GM19043 (cell line): ENCODE results near the gene PXDN.
"Not testable (repeated sequence)": the region's sequence is repeated elsewhere in the genome, so short reads cannot be mapped to it uniquely, and the experiment has no call there.

Experiments used
- ATAC-seq: cut with Tn5 transposase; IDR thresholded peaks from one replicate; pipeline ENCODE4 v1.9.1; 2021; ENCODE audit warnings: low read depth; ENCODE audit not compliant: unreplicated experiment

PXDN gene

GRCh38 chr2:1688859-1689258, 55.5 kb downstream of the PXDN start:
- ATAC-seq = no peak

DNA sequence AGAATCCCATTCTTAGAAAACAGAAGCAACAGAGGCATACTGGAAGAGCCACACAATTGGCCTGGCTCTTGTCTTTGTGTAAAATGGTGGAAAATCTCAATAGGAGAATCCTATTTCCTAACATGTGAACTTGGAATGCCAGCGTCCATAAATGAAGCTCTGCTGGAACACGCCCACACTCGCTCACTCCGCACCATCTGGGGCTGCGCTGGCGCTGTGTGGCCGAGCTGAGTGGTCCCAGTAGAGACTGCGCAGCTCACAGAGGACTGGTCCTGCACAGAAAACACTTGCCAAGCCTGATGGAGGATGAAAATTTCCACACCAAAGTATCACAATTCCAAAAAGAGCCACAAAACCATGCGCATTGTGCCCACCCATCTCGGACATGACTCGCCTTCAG, 56.2 kb downstream of the PXDN start:
- no peak for ATAC-seq

GRCh38 chr2:1687254-1687653, 57.1 kb downstream of the PXDN start:
- no peak for ATAC-seq

DNA sequence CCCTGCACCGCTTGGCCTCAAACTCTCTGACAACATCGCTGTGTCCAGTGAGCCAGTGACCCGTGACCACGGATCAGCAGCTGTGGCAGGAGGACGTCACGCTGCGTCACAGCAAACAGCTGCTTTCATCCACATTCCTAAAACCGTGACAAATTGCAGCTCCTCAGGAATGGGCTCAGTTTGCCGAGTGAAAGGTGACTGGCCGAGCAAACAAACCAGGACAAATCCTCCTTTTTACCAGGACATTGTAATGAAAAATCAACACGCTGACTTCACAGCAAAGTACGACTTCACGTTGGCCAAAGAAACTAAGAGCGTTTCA, 57.6 kb downstream of the PXDN start:
- ATAC-seq = no peak

GRCh38 chr2:1685957-1686783, 58.1 kb downstream of the PXDN start:
- ATAC-seq = no peak

- no peak for ATAC-seq
Observed at GRCh38 chr2:1685078-1685956, 59.0 kb downstream of the PXDN start.

GRCh38 chr2:1683297-1683696, 61.0 kb downstream of the PXDN start:
- ATAC-seq = no peak

- no peak for ATAC-seq
Observed at GRCh38 chr2:1682181-1682440, 62.2 kb downstream of the PXDN start.

DNA sequence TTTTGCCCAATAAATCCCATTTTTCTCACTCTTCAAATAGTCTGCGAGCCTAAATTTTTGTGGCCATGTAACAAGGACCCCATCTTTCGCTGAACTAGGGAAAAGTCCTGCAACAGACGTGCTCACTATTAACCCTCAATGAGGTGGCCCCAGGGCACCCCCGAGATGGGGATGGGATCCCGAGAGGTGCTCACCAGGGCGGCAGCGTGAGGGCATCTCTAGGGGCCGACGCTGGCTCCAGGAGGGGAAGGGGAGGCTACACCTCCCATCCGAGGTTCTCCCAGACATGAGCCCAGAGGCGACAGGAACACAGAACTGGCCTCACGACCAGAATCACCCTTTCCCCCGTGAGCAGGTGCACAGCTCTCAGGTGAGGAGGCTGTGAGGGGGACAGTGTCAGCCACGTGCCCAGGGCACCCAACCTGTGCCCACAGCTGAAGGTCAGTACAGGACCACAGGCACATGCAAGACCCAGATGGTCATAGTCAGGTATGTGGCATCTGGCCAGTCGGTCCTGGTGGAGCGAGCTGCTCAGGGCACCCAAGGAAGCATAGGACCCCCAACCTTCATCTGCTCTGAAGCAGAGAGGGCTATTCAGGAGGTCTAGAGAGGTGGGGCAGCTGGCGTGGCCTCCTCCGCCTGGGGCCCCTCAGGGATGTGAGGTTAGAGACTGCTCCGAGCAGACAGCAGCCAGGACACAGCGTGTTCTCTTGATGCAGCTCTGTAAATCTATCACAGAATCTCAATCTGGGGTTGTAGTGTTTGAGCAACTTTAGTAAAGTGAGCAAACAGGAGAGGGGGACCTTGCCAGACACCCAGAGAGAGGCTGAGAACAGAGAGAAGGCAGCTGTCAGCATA, 62.8 kb downstream of the PXDN start:
- no peak for ATAC-seq

DNA sequence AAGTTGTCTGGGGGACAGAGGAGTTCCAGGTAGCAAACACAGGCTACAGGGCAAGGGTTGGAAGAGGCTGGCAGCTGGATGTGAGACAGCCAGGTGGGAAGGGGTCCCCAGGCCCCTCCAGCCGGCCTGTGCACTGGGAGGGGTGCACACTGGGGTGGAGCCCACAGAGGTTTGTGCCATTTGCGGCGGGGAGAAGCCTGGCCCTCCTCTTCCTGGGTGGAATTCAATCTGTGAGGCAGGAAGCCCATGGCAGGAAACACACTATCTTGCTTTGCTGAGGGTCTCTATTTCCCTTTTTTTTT, 63.3 kb downstream of the PXDN start:
- no peak for ATAC-seq

GRCh38 chr2:1680222-1681016, 63.9 kb downstream of the PXDN start:
- no peak for ATAC-seq

GRCh38 chr2:1679488-1680039, 64.8 kb downstream of the PXDN start:
- ATAC-seq = not testable (repeated sequence)

- not testable (repeated sequence) for ATAC-seq
Observed at GRCh38 chr2:1679065-1679464, 65.2 kb downstream of the PXDN start.

DNA sequence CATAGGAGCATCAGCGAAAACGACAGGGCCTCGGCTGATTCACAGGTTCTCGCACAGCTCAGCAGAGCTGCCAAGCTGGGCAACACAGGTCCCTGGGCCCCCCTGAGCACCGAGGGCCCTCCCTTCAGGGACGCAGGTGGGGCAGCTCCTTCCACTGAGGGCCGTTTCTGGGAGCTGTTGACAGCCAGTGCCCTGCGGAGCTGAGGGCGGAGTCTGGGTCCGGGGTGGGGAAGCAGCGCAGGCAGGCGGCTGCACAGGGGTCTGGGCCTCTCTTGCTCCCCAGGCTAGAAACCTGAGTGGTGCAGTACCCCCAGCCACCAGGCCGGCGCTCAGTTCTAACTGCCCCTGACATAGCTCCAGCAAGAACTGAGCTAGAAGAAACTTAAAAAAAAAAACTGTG, 65.7 kb downstream of the PXDN start:
- ATAC-seq = no peak

DNA sequence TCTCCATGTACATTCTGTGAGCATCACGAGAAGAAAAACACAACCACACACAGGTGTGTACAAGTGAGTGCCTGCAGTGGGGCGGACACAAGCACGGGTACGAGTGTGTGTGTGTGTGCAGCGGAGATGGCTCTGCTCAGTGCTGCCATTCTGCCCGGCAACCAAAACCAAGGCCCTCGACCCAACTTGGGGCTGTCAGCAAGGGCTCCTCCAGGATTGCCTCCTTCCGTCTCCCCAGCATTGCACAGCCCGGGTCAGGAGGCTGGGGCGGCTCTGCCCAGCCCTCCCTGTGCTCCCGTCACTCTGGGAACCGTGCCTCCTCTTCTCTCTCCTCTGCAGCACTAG, 66.5 kb downstream of the PXDN start:
- ATAC-seq = no peak

DNA sequence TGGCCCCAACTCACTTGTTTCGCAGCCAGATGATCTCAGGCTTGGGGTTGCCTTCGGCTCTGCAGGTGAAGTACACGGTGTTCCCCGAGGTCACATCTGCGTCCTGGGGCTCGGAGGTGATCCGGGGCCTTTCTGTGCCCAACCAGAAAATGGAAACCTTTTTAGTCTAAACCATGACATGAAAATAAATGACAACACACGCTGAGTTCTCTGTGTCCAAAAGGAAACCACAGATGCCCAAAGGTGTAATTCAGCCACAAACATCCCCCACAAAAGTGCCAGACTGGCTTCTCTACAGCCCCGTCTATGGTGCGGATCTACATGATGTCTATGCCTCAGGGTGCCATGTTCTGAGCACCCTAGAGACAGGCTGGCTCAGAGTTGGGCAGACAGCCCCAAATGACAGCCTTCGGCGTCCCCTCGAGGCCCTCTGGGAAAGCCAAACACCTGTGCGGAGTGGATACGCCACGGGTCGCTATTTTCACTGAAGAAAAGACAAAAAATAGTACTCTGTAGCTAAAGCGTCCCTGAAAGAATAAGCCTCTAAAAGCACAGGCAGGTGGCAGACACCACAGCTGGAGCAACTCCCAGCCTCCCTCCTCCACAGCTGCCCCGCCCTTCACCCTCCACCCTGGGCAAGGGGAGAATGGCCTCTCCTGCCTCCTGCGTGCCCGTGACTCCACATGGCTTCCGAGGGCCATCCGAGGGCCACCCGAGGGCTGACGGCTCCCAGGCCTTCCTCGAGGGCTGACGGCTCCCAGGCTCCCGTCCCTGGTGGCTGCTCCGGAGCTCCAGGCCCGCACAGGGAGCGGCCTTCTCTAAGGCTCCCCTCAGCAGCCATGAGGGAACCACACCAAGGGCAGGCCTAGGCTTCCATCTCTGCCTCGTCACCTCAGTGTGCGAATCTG, 67.1 kb downstream of the PXDN start:
- no peak for ATAC-seq

DNA sequence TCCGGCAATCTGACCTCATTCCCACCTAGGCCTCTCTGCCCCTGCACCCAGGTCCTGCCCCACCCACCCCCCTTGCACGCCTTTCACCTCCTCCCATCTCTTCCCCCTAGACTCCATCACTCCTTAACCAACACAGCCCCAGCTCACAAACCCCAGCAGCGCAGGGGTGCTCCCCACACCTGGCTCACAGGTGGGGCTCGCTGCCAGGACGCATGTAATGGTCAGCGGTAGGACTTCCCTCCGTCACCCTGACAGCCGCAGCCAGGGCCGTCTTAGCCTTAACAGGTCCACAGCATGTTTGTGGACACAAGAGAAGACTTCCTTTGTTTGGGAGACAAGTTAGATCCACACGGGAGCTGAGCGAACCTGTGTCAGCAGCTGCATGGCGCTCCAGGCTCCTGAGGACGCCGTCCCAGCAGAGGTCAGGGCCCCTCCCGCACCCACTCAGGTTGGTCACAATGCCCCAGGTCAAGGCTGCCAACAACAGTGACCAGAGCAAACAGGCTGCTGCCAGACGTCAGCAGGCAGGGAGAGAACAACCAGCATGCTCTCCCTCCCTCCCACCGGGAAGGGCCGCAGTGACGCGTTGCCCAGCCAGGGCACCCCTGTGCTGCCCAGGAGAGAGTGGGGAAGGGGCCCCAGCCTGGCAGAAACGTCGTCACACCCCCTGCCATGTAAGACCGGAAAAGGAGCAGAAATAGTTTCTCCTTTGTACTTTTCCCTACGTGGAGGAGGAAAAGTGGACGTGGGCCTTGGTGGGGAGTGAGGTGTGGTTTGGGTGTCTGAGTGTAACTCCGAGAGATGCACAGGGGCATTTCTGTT, 68.0 kb downstream of the PXDN start:
- no peak for ATAC-seq

GRCh38 chr2:1675633-1676032, 68.7 kb downstream of the PXDN start:
- no peak for ATAC-seq
